GM23248 (cell line): ENCODE data around the gene POGK.

Experiments
- EZH2 ChIP-seq: fragments of 200-600 bp; sonication (generic); IDR thresholded peaks from 2 replicates; pipeline ENCODE4 v1.6.1; 2018; ENCODE audit warnings: antibody characterized with exemption, mild to moderate bottlenecking; ENCODE audit not compliant: insufficient read depth, poor library complexity, severe bottlenecking
- EZH2phosphoT487 ChIP-seq: fragments of 200-600 bp; sonication (generic); IDR thresholded peaks from 2 replicates; pipeline ENCODE4 v1.6.1; 2018; ENCODE audit warnings: antibody characterized with exemption, moderate library complexity, mild to moderate bottlenecking, low read depth; ENCODE audit not compliant: insufficient read depth

- no peak for TF ChIP-seq EZH2
- TF ChIP-seq EZH2phosphoT487, result no peak
Measured at GRCh38 chr1:166899769-166900168, 60.5 kb downstream of the POGK start.
